Neuronal stem cell (in vitro differentiated cells): ENCODE data around the gene FLII.

ENCODE experiments used
- DNase-seq: peaks from one replicate; pipeline ENCODE4 v3.0.0-alpha.2; 2013; ENCODE audit warnings: low spot score
- H2AFZ ChIP-seq: one replicate; pipeline ENCODE4 v1.6.1; 2013; ENCODE audit warnings: mild to moderate bottlenecking, low read length, inconsistent platforms
- H2AK5ac ChIP-seq: 2 replicates; pipeline ENCODE4 v1.6.1; 2013; ENCODE audit warnings: low read depth, mild to moderate bottlenecking, inconsistent platforms, low read length, moderate library complexity, mixed read lengths
- H2BK120ac ChIP-seq: 2 replicates; pipeline ENCODE4 v1.6.1; 2013; ENCODE audit warnings: low read depth, mild to moderate bottlenecking, inconsistent platforms, low read length, moderate library complexity, mixed read lengths
- H2BK12ac ChIP-seq: one replicate; pipeline ENCODE4 v1.6.1; 2013; ENCODE audit warnings: low read length, inconsistent platforms
- H2BK15ac ChIP-seq: 2 replicates; pipeline ENCODE4 v1.6.1; 2013; ENCODE audit warnings: mild to moderate bottlenecking, low read length, inconsistent platforms, mixed read lengths
- H2BK5ac ChIP-seq: one replicate; pipeline ENCODE4 v1.6.1; 2013; ENCODE audit warnings: inconsistent platforms, mild to moderate bottlenecking, low read length, moderate library complexity
- H3K14ac ChIP-seq: one replicate; pipeline ENCODE4 v1.6.1; 2013; ENCODE audit warnings: low read length, inconsistent platforms
- H3K18ac ChIP-seq: 2 replicates; pipeline ENCODE4 v1.6.1; 2013; ENCODE audit warnings: low read length, inconsistent platforms
- H3K23ac ChIP-seq: 2 replicates; pipeline ENCODE4 v1.6.1; 2013; ENCODE audit warnings: low read depth, mild to moderate bottlenecking, mixed read lengths, low read length, inconsistent platforms; ENCODE audit not compliant: poor library complexity
- H3K27ac ChIP-seq: replicated peaks from 3 replicates; pipeline ENCODE4 v1.5.1; 2013; ENCODE audit warnings: low read length, inconsistent platforms
- H3K27me3 ChIP-seq, 3 experiments: 2 replicates each; pipeline ENCODE4 v1.6.1; 2013; ENCODE audit warnings: low read length in 3 of 3, mild to moderate bottlenecking in 2 of 3, inconsistent platforms in 1 of 3, low read depth in 1 of 3, mixed read lengths in 1 of 3, moderate library complexity in 1 of 3; ENCODE audit not compliant: control insufficient read depth in 3 of 3, insufficient read depth in 3 of 3
- H3K36me3 ChIP-seq, 2 donors: replicated peaks in 1 of 2; 2 replicates each; pipeline ENCODE4 v1.6.1; 2013; ENCODE audit warnings: low read length in 2 of 2; ENCODE audit not compliant: control insufficient read depth in 2 of 2, insufficient read depth in 2 of 2
- H3K4ac ChIP-seq: 2 replicates; pipeline ENCODE4 v1.6.1; 2013; ENCODE audit warnings: inconsistent platforms, mild to moderate bottlenecking, low read length, moderate library complexity
- H3K4me1 ChIP-seq, 2 donors: 1 replicate in 1 of 2; 2 replicates in 1 of 2; pipeline ENCODE4 v1.6.1; 2013; ENCODE audit warnings: low read length in 2 of 2, low read depth in 1 of 2; ENCODE audit not compliant: control insufficient read depth in 2 of 2, insufficient read depth in 1 of 2
- H3K4me2 ChIP-seq: one replicate; pipeline ENCODE4 v1.6.1; 2013; ENCODE audit warnings: mild to moderate bottlenecking, low read length, inconsistent platforms; ENCODE audit not compliant: insufficient read depth, poor library complexity, severe bottlenecking
- H3K4me3 ChIP-seq, 2 donors: 2 replicates each; pipeline ENCODE4 v1.5.1; 2013; ENCODE audit warnings: low read length in 2 of 2, mild to moderate bottlenecking in 2 of 2, inconsistent platforms in 1 of 2, moderate library complexity in 1 of 2
- H3K79me1 ChIP-seq: one replicate; pipeline ENCODE4 v1.6.1; 2013; ENCODE audit warnings: low read depth, mild to moderate bottlenecking, inconsistent platforms, low read length, moderate library complexity
- H3K9ac ChIP-seq: one replicate; pipeline ENCODE4 v1.6.1; 2013; ENCODE audit warnings: mild to moderate bottlenecking, low read depth, low read length, inconsistent platforms; ENCODE audit not compliant: poor library complexity
- H3K9me3 ChIP-seq, 2 donors: replicated peaks in 1 of 2; 2 replicates each; pipeline versions ENCODE3 to v1.6.1; 2013; ENCODE audit warnings: low read length in 2 of 2, mild to moderate bottlenecking in 2 of 2, inconsistent platforms in 1 of 2, low read depth in 1 of 2, mixed read lengths in 1 of 2, moderate library complexity in 1 of 2; ENCODE audit not compliant: control insufficient read depth in 2 of 2, insufficient read depth in 1 of 2
- H4K8ac ChIP-seq: one replicate; pipeline ENCODE4 v1.6.1; 2013; ENCODE audit warnings: low read depth, mild to moderate bottlenecking, inconsistent platforms, low read length, moderate library complexity
- H4K91ac ChIP-seq: one replicate; pipeline ENCODE4 v1.6.1; 2013; ENCODE audit warnings: low read length, low read depth, mild to moderate bottlenecking, inconsistent platforms; ENCODE audit not compliant: poor library complexity
- WGBS, 2 donors: extraction: QIAGEN DNeasy Blood & Tissue Kit; methylation state at CpG; one replicate each; pipeline ENCODE4 v1.1.7; 2013; ENCODE audit warnings: missing lambda C conversion rate in 2 of 2, mixed read lengths in 1 of 2; ENCODE audit not compliant: insufficient read length in 2 of 2, insufficient replicate concordance in 1 of 2; ENCODE audit errors: extremely low coverage in 2 of 2; 5-methylcytosine and 5-hydroxymethylcytosine counted together

The FLII gene

GRCh38 chr17:18236494-18236893 lies 22.0 kb downstream of the FLII start:
- no peak overlapping the region for H2BK15ac ChIP-seq

DNA sequence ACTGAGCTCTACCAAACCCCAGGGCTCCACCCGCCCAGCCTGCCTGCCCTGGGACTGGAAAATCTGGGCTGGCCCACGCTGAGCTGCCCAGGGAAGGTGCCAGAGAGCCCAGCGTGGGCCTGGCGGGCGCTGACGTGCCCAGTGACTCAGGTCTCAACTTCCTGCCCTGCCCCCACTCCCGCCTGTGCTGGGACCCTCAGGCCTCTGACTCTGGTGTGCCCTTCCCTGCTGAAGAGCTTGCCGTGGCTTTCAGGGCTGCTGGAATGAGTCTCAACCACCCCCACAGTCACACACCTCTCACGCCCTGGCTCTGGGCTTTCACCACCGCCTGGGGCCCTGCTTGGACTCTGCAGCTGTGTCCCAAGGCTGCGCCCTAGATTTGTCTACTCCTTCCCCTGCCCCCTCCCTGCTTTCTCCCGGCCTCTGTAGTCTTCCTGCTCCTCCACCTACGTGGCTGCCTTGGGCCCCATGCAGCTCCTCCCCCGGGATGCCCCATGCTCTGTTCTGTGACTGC lies 22.7 kb downstream of the FLII start:
- H3K27me3 ChIP-seq = no peaks in the 10 kb centered on the region
- H2BK5ac ChIP-seq = peak overlapping the region; percentile 56
- no peak overlapping the region for H2BK12ac ChIP-seq
- peaks cover 75 to 88% of the 10 kb centered on the region in 2 donors for H3K36me3 ChIP-seq
- H2BK120ac ChIP-seq = no peak overlapping the region
- no peak overlapping the region for H3K23ac ChIP-seq
- no peak overlapping the region for H3K4ac ChIP-seq
- no peak overlapping the region for H3K18ac ChIP-seq
- H3K14ac ChIP-seq = no peak overlapping the region
- H2AK5ac ChIP-seq = no peak overlapping the region
- H3K4me3 ChIP-seq = no peak overlapping the region
- H3K9me3 ChIP-seq = no peaks in the 10 kb centered on the region
- no peak overlapping the region for H2AFZ ChIP-seq
- H3K9ac ChIP-seq = no peak overlapping the region
- H4K91ac ChIP-seq = no peak overlapping the region
- peaks cover 11 to 15% of the 10 kb centered on the region in 2 donors for H3K4me1 ChIP-seq
- peaks cover 33% of the 10 kb centered on the region for H3K79me1 ChIP-seq
- no peak overlapping the region for H3K27ac ChIP-seq
- WGBS, 2 donors = no CpG with 5 or more reads among the region's 14 CpGs
- no peak overlapping the region for H2BK15ac ChIP-seq
- H4K8ac ChIP-seq = no peak overlapping the region
- H3K4me2 ChIP-seq = no peak overlapping the region
- DNase-seq = no peak

More at GRCh38 chr17:18236494-18236893, 22.0 kb downstream of the FLII start:
- no peak overlapping the region for H3K18ac ChIP-seq
- WGBS, 2 donors = no CpG with 5 or more reads among the region's 18 CpGs
- peaks cover 36% of the 10 kb centered on the region for H3K79me1 ChIP-seq
- H2AK5ac ChIP-seq = no peak overlapping the region
- no peak overlapping the region for H2BK12ac ChIP-seq
- H3K14ac ChIP-seq = no peak overlapping the region
- no peak overlapping the region for H2BK120ac ChIP-seq
- no peak overlapping the region for H4K8ac ChIP-seq
- H3K9ac ChIP-seq = no peak overlapping the region
- no peak overlapping the region for H3K4me2 ChIP-seq
- H3K4me1 ChIP-seq = peaks cover 6 to 9% of the 10 kb centered on the region in 2 donors
- no peak for DNase-seq
- H2AFZ ChIP-seq = no peak overlapping the region
- no peaks in the 10 kb centered on the region for H3K27me3 ChIP-seq
- H3K9me3 ChIP-seq = no peaks in the 10 kb centered on the region
- H3K36me3 ChIP-seq = peaks cover 82 to 95% of the 10 kb centered on the region in 2 donors
- no peak overlapping the region for H2BK5ac ChIP-seq
- no peak overlapping the region for H3K4me3 ChIP-seq
- H3K27ac ChIP-seq = no peak overlapping the region
- peak overlapping the region; percentile 23 for H3K23ac ChIP-seq
- no peak overlapping the region for H4K91ac ChIP-seq
- no peak overlapping the region for H3K4ac ChIP-seq

- Histone ChIP-seq H3K27me3 (no peaks in the 10 kb centered on the region), H2AFZ (no peak overlapping the region), H3K23ac (peak overlapping the region; percentile 17), H2AK5ac (no peak overlapping the region), H3K9ac (no peak overlapping the region), H4K91ac (no peak overlapping the region), H3K36me3 (peaks cover 66 to 79% of the 10 kb centered on the region in 2 donors), H3K4me3 (no peak overlapping the region), H3K18ac (no peak overlapping the region), H3K4ac (no peak overlapping the region), H3K4me2 (no peak overlapping the region), H2BK15ac (no peak overlapping the region), H2BK120ac (no peak overlapping the region), H4K8ac (no peak overlapping the region), H3K79me1 (peaks cover 41% of the 10 kb centered on the region), H3K9me3 (no peaks in the 10 kb centered on the region), H3K4me1 (peaks cover 20 to 24% of the 10 kb centered on the region in 2 donors), H2BK12ac (no peak overlapping the region), H3K27ac (no peak overlapping the region), H2BK5ac (peak overlapping the region; percentile 56), H3K14ac (no peak overlapping the region)
- no CpG with 5 or more reads among the region's 22 CpGs for WGBS, 2 donors
- no peak for DNase-seq
Measured at GRCh38 chr17:18234853-18235380, 23.6 kb downstream of the FLII start.

DNA sequence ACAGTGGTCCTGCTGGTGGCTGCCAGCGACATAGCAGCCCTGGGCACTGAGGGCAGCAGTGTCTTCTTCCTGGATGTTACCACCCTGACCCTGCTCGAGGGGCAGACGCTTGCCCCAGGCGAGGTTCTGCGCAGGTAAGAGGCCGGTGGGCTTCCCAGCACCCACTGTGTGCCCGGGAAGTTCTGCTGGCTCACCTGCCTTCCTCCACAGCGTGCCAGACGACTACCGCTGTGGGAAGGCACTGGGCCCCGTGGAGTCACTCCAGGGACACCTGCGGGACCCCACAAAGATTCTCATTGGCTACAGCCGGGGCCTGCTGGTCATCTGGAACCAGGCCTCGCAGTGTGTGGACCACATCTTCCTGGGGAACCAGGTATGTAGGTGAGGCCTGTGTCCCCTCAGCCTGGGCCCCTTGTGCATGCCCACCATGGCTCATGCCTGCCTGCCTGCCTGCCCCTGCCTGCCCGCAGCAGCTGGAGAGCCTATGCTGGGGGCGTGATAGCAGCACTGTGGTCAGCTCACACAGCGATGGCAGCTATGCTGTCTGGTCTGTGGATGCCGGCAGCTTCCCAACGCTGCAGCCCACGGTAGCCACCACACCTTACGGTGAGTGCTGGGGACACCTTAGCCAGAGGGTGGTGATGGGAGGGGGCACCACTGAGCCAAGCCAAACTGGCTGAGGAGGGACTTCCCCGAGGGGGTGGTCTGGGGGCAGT lies 24.6 kb downstream of the FLII start:
- Histone ChIP-seq H3K4me3 (no peak overlapping the region), H3K27me3 (no peaks in the 10 kb centered on the region), H2AK5ac (no peak overlapping the region), H3K4me1 (peaks cover 28 to 33% of the 10 kb centered on the region in 2 donors), H3K23ac (peak overlapping the region; percentile 17), H3K18ac (peak overlapping the region; percentile 27), H2BK5ac (peak overlapping the region; percentile 91), H3K79me1 (peaks cover 44% of the 10 kb centered on the region), H3K9me3 (no peaks in the 10 kb centered on the region), H4K8ac (no peak overlapping the region), H2BK120ac (no peak overlapping the region), H2BK15ac (no peak overlapping the region), H3K9ac (no peak overlapping the region), H4K91ac (no peak overlapping the region), H3K14ac (peak overlapping the region; percentile 63), H3K36me3 (peaks cover 60 to 69% of the 10 kb centered on the region in 2 donors), H3K4me2 (no peak overlapping the region), H2BK12ac (no peak overlapping the region), H3K4ac (no peak overlapping the region), H2AFZ (no peak overlapping the region), H3K27ac (no peak overlapping the region)
- WGBS, 2 donors = no CpG with 5 or more reads among the region's 22 CpGs
- no peak for DNase-seq
